Suprapubic skin (tissue), 3 donors: ENCODE data around the gene ADGRF3.

Source experiments
- POLR2AphosphoS5 ChIP-seq, 3 donors: sonication (generic); formaldehyde crosslinking; IDR thresholded peaks; one replicate each; pipeline ENCODE4 v1.6.1; 2017; ENCODE audit warnings: antibody characterized with exemption in 3 of 3
- TF ChIP-seq, protein P1 (sequence below), 2 donors: fragments of 200-600 bp in 1 of 2; fragments of 450-650 bp in 1 of 2; sonication (generic) in 1 of 2; IDR thresholded peaks; one replicate each; pipeline ENCODE4 v1.5.1; 2016 to 2019; ENCODE audit warnings: antibody characterized with exemption in 2 of 2, mild to moderate bottlenecking in 1 of 2, moderate library complexity in 1 of 2

DNA sequence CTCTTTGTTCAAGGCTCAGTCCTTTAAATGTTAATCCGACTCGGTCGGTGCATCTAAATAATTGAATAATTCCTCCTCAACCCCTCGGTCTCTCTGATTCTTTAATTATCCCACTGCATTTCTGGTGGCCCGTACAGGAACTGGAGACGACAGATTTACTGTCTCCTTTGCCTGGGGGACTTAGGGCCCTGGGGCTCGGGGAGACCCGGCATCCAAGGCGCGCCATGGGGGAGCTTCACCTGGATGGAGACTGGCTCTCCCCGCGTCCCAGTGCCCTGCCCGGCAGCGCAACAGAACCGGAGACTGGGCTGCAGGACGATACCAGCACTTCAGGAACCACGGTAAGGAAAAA is 48.3 kb downstream of the ADGRF3 start:
- TF ChIP-seq POLR2AphosphoS5 (IDR thresholded peaks at IDR 0.05), result no peak
- TF ChIP-seq, protein P1, sequence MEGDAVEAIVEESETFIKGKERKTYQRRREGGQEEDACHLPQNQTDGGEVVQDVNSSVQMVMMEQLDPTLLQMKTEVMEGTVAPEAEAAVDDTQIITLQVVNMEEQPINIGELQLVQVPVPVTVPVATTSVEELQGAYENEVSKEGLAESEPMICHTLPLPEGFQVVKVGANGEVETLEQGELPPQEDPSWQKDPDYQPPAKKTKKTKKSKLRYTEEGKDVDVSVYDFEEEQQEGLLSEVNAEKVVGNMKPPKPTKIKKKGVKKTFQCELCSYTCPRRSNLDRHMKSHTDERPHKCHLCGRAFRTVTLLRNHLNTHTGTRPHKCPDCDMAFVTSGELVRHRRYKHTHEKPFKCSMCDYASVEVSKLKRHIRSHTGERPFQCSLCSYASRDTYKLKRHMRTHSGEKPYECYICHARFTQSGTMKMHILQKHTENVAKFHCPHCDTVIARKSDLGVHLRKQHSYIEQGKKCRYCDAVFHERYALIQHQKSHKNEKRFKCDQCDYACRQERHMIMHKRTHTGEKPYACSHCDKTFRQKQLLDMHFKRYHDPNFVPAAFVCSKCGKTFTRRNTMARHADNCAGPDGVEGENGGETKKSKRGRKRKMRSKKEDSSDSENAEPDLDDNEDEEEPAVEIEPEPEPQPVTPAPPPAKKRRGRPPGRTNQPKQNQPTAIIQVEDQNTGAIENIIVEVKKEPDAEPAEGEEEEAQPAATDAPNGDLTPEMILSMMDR (IDR thresholded peaks at IDR 0.05), result no peak
